H1 (cell line): ENCODE measurements around the gene C12orf76. TPM values are rescaled to one million over a fixed set of nuclear protein-coding genes. Genes with fewer than 3 reads are reported as not detected.

Experiments
- CTCF ChIA-PET: fragments of 300-600 bp; sonication (Branson Sonifier 250); formaldehyde crosslinking; loops from one replicate; lab custom pipeline; 2021; ENCODE audit not compliant: partially characterized antibody; lab: Charles Lee
- POLR2A ChIA-PET: fragments of 300-600 bp; sonication (Branson Sonifier 250); formaldehyde crosslinking; loops from one replicate; lab custom pipeline; 2021; ENCODE audit warnings: inconsistent platforms; ENCODE audit not compliant: partially characterized antibody; lab: Charles Lee
- DNase-seq, 2 experiments: peaks; one replicate each; pipeline versions ENCODE4 v3.0.0 to v3.0.0-alpha.2; 2010 to 2022; ENCODE audit warnings: low spot score in 2 of 2, low read depth in 1 of 2, mixed read lengths in 1 of 2
- FAIRE-seq: peaks from 2 replicates; lab custom pipeline; 2011; peaks lifted over from hg19 to GRCh38; lab: Jason Lieb, UNC
- H2AFZ ChIP-seq: 2 replicates; pipeline ENCODE4 v1.8.1; 2012; ENCODE audit warnings: low read length, inconsistent platforms
- H2AK5ac ChIP-seq: 2 replicates; pipeline ENCODE4 v1.6.1; 2013; ENCODE audit warnings: low read depth, low read length
- H2BK120ac ChIP-seq: replicated peaks from 2 replicates; pipeline ENCODE3; 2013; ENCODE audit warnings: low read depth, low read length, inconsistent platforms
- H2BK12ac ChIP-seq: 2 replicates; pipeline ENCODE4 v1.6.1; 2013; ENCODE audit warnings: low read depth, low read length
- H2BK15ac ChIP-seq: 2 replicates; pipeline ENCODE4 v1.6.1; 2013; ENCODE audit warnings: low read length
- H2BK20ac ChIP-seq: 2 replicates; pipeline ENCODE4 v1.6.1; 2013; ENCODE audit warnings: low read length
- H2BK5ac ChIP-seq: 2 replicates; pipeline ENCODE4 v1.6.1; 2013; ENCODE audit warnings: low read depth, low read length
- H3K14ac ChIP-seq: 2 replicates; pipeline ENCODE4 v1.6.1; 2013; ENCODE audit warnings: inconsistent platforms; ENCODE audit not compliant: insufficient read length
- H3K18ac ChIP-seq: 2 replicates; pipeline ENCODE4 v1.6.1; 2013; ENCODE audit warnings: low read length; ENCODE audit errors: extremely low read depth
- H3K23ac ChIP-seq: 2 replicates; pipeline ENCODE4 v1.6.1; 2013; ENCODE audit warnings: inconsistent platforms; ENCODE audit not compliant: insufficient read length
- H3K23me2 ChIP-seq: 2 replicates; pipeline ENCODE4 v1.6.1; 2013; ENCODE audit warnings: low read depth, low read length
- H3K27ac ChIP-seq: 2 replicates; pipeline ENCODE4 v1.6.1; 2011; ENCODE audit warnings: low read depth, low read length, inconsistent platforms
- H3K27me3 ChIP-seq, 4 experiments: replicated peaks in 1 of 4; 1 replicate in 1 of 4; 2 replicates in 3 of 4; pipeline versions ENCODE4 v1.6.1 to v1.8.1; 2011 to 2013; ENCODE audit warnings: low read length in 3 of 4, mild to moderate bottlenecking in 3 of 4, inconsistent platforms in 2 of 4, mixed read lengths in 2 of 4, moderate library complexity in 1 of 4; ENCODE audit not compliant: control insufficient read depth in 3 of 4, insufficient read depth in 3 of 4; ENCODE audit errors: extremely low read depth in 1 of 4
- H3K36me3 ChIP-seq, 4 experiments: 2 replicates each; pipeline versions ENCODE4 v1.6.1 to v1.8.1; 2011 to 2013; ENCODE audit warnings: mild to moderate bottlenecking in 4 of 4, low read length in 3 of 4, moderate library complexity in 2 of 4, control low read depth in 1 of 4, inconsistent platforms in 1 of 4; ENCODE audit not compliant: insufficient read depth in 4 of 4, control insufficient read depth in 2 of 4
- H3K4ac ChIP-seq: replicated peaks from 2 replicates; pipeline ENCODE3; 2013; ENCODE audit warnings: low read length, low read depth, mixed read lengths, inconsistent platforms; ENCODE audit not compliant: insufficient read length
- H3K4me1 ChIP-seq, 4 experiments: replicated peaks in 1 of 4; 1 replicate in 1 of 4; 2 replicates in 3 of 4; pipeline versions ENCODE4 v1.6.1 to v1.8.1; 2011 to 2013; ENCODE audit warnings: low read length in 3 of 4, inconsistent platforms in 2 of 4, mixed read lengths in 1 of 4; ENCODE audit not compliant: insufficient read depth in 4 of 4, control insufficient read depth in 3 of 4
- H3K4me2 ChIP-seq, 2 experiments: 2 replicates each; pipeline versions ENCODE4 v1.6.1 to v1.8.1; 2011 to 2013; ENCODE audit warnings: low read depth in 2 of 2, low read length in 2 of 2, control low read depth in 1 of 2, inconsistent platforms in 1 of 2, mild to moderate bottlenecking in 1 of 2; ENCODE audit not compliant: insufficient read depth in 1 of 2
- H3K4me3 ChIP-seq, 4 experiments: fragments of 200-600, 300-600 bp in 1 of 4; sonication (generic), shearing (Covaris generic), sonication (Bioruptor Twin) in 1 of 4; 2 replicates each; pipeline versions ENCODE4 v1.5.1 to v1.8.1; 2011 to 2016; ENCODE audit warnings: low read length in 4 of 4, low read depth in 3 of 4, control low read depth in 2 of 4, inconsistent platforms in 2 of 4, mild to moderate bottlenecking in 2 of 4, mixed read lengths in 1 of 4, moderate library complexity in 1 of 4; ENCODE audit not compliant: insufficient read depth in 2 of 4; ENCODE audit errors: extremely low read depth in 1 of 4
- H3K56ac ChIP-seq: replicated peaks from 2 replicates; pipeline ENCODE3; 2013; ENCODE audit warnings: low read depth, mild to moderate bottlenecking, mixed read lengths, low read length, inconsistent platforms; ENCODE audit not compliant: insufficient read length
- H3K79me1 ChIP-seq: 2 replicates; pipeline ENCODE4 v1.6.1; 2013; ENCODE audit warnings: low read depth, low read length, control low read depth
- H3K79me2 ChIP-seq, 2 experiments: 2 replicates each; pipeline versions ENCODE4 v1.6.1 to v1.8.1; 2012 to 2013; ENCODE audit warnings: low read length in 2 of 2, mild to moderate bottlenecking in 2 of 2, inconsistent platforms in 1 of 2; ENCODE audit not compliant: insufficient read depth in 2 of 2, control insufficient read depth in 1 of 2
- H3K9ac ChIP-seq, 4 experiments: replicated peaks in 1 of 4; 1 replicate in 1 of 4; 2 replicates in 3 of 4; pipeline versions ENCODE4 v1.6.1 to v1.8.1; 2011 to 2013; ENCODE audit warnings: low read depth in 3 of 4, low read length in 3 of 4, control low read depth in 2 of 4, mild to moderate bottlenecking in 2 of 4, moderate library complexity in 2 of 4, inconsistent platforms in 1 of 4; ENCODE audit errors: extremely low read depth in 1 of 4
- H3K9me3 ChIP-seq, 2 experiments: 2 replicates each; pipeline versions ENCODE4 v1.6.1 to v1.8.1; 2012 to 2013; ENCODE audit warnings: mild to moderate bottlenecking in 2 of 2, moderate library complexity in 2 of 2, control low read depth in 1 of 2, inconsistent platforms in 1 of 2, low read depth in 1 of 2, low read length in 1 of 2, mixed read lengths in 1 of 2; ENCODE audit not compliant: insufficient read depth in 2 of 2
- H4K20me1 ChIP-seq, 2 experiments: replicated peaks in 1 of 2; 2 replicates each; pipeline versions ENCODE3 to v1.8.1; 2011 to 2013; ENCODE audit warnings: inconsistent platforms in 2 of 2, low read length in 2 of 2, mild to moderate bottlenecking in 1 of 2; ENCODE audit not compliant: insufficient read depth in 2 of 2, control insufficient read depth in 1 of 2
- H4K5ac ChIP-seq: 2 replicates; pipeline ENCODE4 v1.6.1; 2013; ENCODE audit warnings: low read length, low read depth, mixed read lengths, inconsistent platforms; ENCODE audit not compliant: insufficient read length
- H4K8ac ChIP-seq: 2 replicates; pipeline ENCODE4 v1.8.0; 2013; ENCODE audit warnings: mild to moderate bottlenecking, moderate library complexity, low read length, inconsistent platforms; ENCODE audit not compliant: insufficient read depth; ENCODE audit errors: extremely low read depth
- H4K91ac ChIP-seq: replicated peaks from 2 replicates; pipeline ENCODE3; 2013; ENCODE audit warnings: low read length, mixed read lengths, inconsistent platforms; ENCODE audit not compliant: insufficient read length
- BCL11A ChIP-seq, 2 experiments: IDR thresholded peaks; one replicate each; pipeline ENCODE4 v1.6.1; 2011; ENCODE audit warnings: low read depth in 2 of 2, low read length in 2 of 2, mild to moderate bottlenecking in 2 of 2
- E2F6 ChIP-seq: IDR thresholded peaks from 2 replicates; pipeline ENCODE4 v1.6.1; 2012; ENCODE audit warnings: inconsistent platforms
- SIX5 ChIP-seq: IDR thresholded peaks from 2 replicates; pipeline ENCODE4 v1.6.1; 2011; ENCODE audit warnings: mild to moderate bottlenecking, low read depth, low read length
- WGBS, 2 experiments: shearing (Covaris generic) in 1 of 2; methylation state at CpG; one replicate each; pipeline versions ENCODE4 v1.1.6 to v1.1.7; 2013 to 2015; ENCODE audit warnings: low lambda C conversion rate in 2 of 2, mixed read lengths in 2 of 2, inconsistent platforms in 1 of 2, low coverage in 1 of 2, missing lambda C conversion rate in 1 of 2; ENCODE audit not compliant: insufficient replicate concordance in 2 of 2, insufficient coverage in 1 of 2, insufficient read length in 1 of 2; ENCODE audit errors: extremely low coverage in 1 of 2, missing lambda C conversion rate in 1 of 2; 5-methylcytosine and 5-hydroxymethylcytosine counted together
- polyA plus RNA-seq, 7 experiments: library from polyadenylated mRNA; depleted of rRNA in 3 of 7; stranded (reverse) in 5 of 7; unstranded in 2 of 7; fragments of >200 nt in 5 of 7; fragments of 200-250 nt in 2 of 7; gene quantifications; 1 replicate in 5 of 7; 2 replicates in 1 of 7; 4 replicates in 1 of 7; pipeline versions ENCODE4 v1.2.1 to v1.2.3, GENCODE V29; 2011 to 2013; ENCODE audit warnings: missing spikeins in 2 of 7, mixed read lengths in 2 of 7
- total RNA-seq: library from RNA; stranded (reverse); fragmentation: NEBNext Ultra II Directional; extraction: Animal tissue kit (Norgen Biotek cat#: 25700); gene quantifications from 2 replicates; pipeline ENCODE4 v1.2.1, GENCODE V29; 2021

The C12orf76 gene
- total and polyA plus RNA-seq, 2 of the 8 experiments (the other 6 are each of a cell fraction or from before 2014, with no cell fraction given) = 14.4 to 18.6 TPM

- 95% methylated on average over 1 of the region's 1 CpG; no CpG with 5 or more reads in 1 of the 2 experiments for WGBS, 2 experiments
- no peak for FAIRE-seq
- POLR2A ChIA-PET = interaction anchor here (1.2 kb wide), 1 partner anchor 35 kb away, joined by 3 read pairs; no protein-coding TSS in a partner anchor
Observed at GRCh38 chr12:110075880-110076279, 27.6 kb upstream of the C12orf76 start.

More at GRCh38 chr12:110075880-110076279, 27.6 kb upstream of the C12orf76 start:
- Histone ChIP-seq H4K91ac (no peak overlapping the region), H3K23me2 (no peaks in the 10 kb centered on the region), H3K4me2 (no peak overlapping the region), H2AFZ (no peak overlapping the region), H2BK12ac (no peak overlapping the region), H3K27ac (no peak overlapping the region), H3K18ac (no peak overlapping the region), H3K79me2 (no peaks in the 10 kb centered on the region), H2BK5ac (no peak overlapping the region), H2BK120ac (no peak overlapping the region), H2BK15ac (no peak overlapping the region), H3K56ac (no peak overlapping the region), H4K8ac (no peak overlapping the region), H3K14ac (no peak overlapping the region), H4K20me1 (no peaks in the 10 kb centered on the region), H4K5ac (no peak overlapping the region), H3K4ac (no peak overlapping the region), H3K27me3 (no peaks in the 10 kb centered on the region), H3K23ac (no peak overlapping the region), H2AK5ac (no peak overlapping the region), H3K9ac (no peak overlapping the region), H3K4me3 (no peak overlapping the region), H3K79me1 (no peaks in the 10 kb centered on the region), H3K9me3 (no peaks in the 10 kb centered on the region), H2BK20ac (no peak overlapping the region), H3K4me1 (no peaks in the 10 kb centered on the region; a peak in 1 of 7 replicates), H3K36me3 (no peaks in the 10 kb centered on the region)
- CTCF ChIA-PET = interaction anchor here (3.4 kb wide), 1 partner anchor 24 kb away, joined by 11 read pairs; no protein-coding TSS in a partner anchor
- no peak for DNase-seq
- TF ChIP-seq SIX5 (no peak), BCL11A (IDR thresholded peaks at IDR 0.05; ENCODE audit: low read depth in 2 of 2, low read length in 2 of 2) (no peak), E2F6 (no peak)
